PC-3 (cell line): ENCODE measurements around the gene COLEC12.

Experiments
- CTCF ChIP-seq: fragments of 300-600 bp; sonication (generic); conservative IDR thresholded peaks from 2 replicates; pipeline ENCODE4 v1.5.1; 2017; ENCODE audit warnings: antibody characterized with exemption, low read depth, mild to moderate bottlenecking, low read length
- EZH2 ChIP-seq: fragments of 300-600 bp; sonication (generic); IDR thresholded peaks from one replicate; pipeline ENCODE4 v1.6.1; 2017; ENCODE audit warnings: antibody characterized with exemption, mild to moderate bottlenecking, low read length; ENCODE audit not compliant: unreplicated experiment
- EZH2phosphoT487 ChIP-seq: fragments of 300-600 bp; sonication (generic); IDR thresholded peaks from 2 replicates; pipeline ENCODE4 v1.6.1; 2018; ENCODE audit warnings: mild to moderate bottlenecking, antibody characterized with exemption, low read length, borderline replicate concordance

- TF ChIP-seq CTCF (no peak), EZH2phosphoT487 (no peak), EZH2 (no peak)
These were observed 112.3 kb downstream of the COLEC12 start for GRCh38 chr18:388200-388599.
